Hepatocyte (in vitro differentiated cells): ENCODE data around the gene EPS8L3.

Experiments used
- EZH2 ChIP-seq: fragments of 200-600 bp; sonication (generic); IDR thresholded peaks from 2 replicates; pipeline ENCODE4 v1.6.1; 2016; ENCODE audit warnings: antibody characterized with exemption, mild to moderate bottlenecking, borderline replicate concordance
- EZH2phosphoT487 ChIP-seq: fragments of 200-600 bp; sonication (generic); IDR thresholded peaks from one replicate; pipeline ENCODE4 v1.6.1; 2018; ENCODE audit warnings: antibody characterized with exemption, mild to moderate bottlenecking, low read depth, moderate library complexity; ENCODE audit not compliant: unreplicated experiment, severe bottlenecking
- TF ChIP-seq, protein P1 (sequence below): fragments of 200-600 bp; sonication (generic); IDR thresholded peaks from 2 replicates; pipeline ENCODE4 v1.5.1; 2016; ENCODE audit warnings: antibody characterized with exemption, mild to moderate bottlenecking; ENCODE audit not compliant: poor library complexity

DNA sequence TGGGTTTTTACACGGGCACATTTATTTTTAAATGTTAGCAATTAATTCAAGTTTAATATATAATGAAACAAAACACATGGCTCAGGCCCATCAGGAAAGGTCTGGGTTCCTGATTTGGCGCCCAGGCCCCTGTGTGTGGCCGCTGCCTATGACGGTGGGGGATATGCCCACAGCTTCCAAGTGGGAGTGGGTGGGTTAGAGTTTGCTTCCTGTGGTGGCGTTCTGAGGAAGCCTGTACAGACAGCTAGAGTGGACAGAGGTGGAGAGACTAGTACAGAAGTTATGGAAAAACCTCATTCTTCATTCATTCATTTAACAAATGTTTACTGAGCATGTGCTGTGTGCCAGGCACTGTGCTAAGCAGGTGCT lies 22.4 kb upstream of the EPS8L3 start:
- TF ChIP-seq, protein P1, sequence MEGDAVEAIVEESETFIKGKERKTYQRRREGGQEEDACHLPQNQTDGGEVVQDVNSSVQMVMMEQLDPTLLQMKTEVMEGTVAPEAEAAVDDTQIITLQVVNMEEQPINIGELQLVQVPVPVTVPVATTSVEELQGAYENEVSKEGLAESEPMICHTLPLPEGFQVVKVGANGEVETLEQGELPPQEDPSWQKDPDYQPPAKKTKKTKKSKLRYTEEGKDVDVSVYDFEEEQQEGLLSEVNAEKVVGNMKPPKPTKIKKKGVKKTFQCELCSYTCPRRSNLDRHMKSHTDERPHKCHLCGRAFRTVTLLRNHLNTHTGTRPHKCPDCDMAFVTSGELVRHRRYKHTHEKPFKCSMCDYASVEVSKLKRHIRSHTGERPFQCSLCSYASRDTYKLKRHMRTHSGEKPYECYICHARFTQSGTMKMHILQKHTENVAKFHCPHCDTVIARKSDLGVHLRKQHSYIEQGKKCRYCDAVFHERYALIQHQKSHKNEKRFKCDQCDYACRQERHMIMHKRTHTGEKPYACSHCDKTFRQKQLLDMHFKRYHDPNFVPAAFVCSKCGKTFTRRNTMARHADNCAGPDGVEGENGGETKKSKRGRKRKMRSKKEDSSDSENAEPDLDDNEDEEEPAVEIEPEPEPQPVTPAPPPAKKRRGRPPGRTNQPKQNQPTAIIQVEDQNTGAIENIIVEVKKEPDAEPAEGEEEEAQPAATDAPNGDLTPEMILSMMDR, result no peak
- no peak for TF ChIP-seq EZH2
- TF ChIP-seq EZH2phosphoT487, result no peak
